Lower leg skin (tissue), 4 donors: ENCODE data around the gene CEP131. TPM values are rescaled to one million over a fixed set of nuclear protein-coding genes. Genes with fewer than 3 reads are reported as not detected.

ENCODE experiments used
- DNase-seq, 2 donors: peaks; one replicate each; pipeline ENCODE4 v3.0.0-alpha.2; 2019; ENCODE audit warnings: low spot score in 2 of 2
- H3K4me3 ChIP-seq: fragments of 200-600 bp; sonication (generic); 2 replicates; pipeline ENCODE4 v1.5.1; 2017; ENCODE audit warnings: mild to moderate bottlenecking, low read depth; ENCODE audit not compliant: poor library complexity, severe bottlenecking
- POLR2A ChIP-seq, 2 donors: fragments of 450-650 bp; IDR thresholded peaks; one replicate each; pipeline ENCODE4 v1.6.1; 2016 to 2017; ENCODE audit warnings: antibody characterized with exemption in 2 of 2, mild to moderate bottlenecking in 1 of 2, moderate library complexity in 1 of 2
- WGBS, 2 donors: methylation state at CpG; one replicate each; pipeline ENCODE4 v1.1.5; 2018; 5-methylcytosine and 5-hydroxymethylcytosine counted together
- intact Hi-C: fragments of 100-400 bp; cut with DNase I; formaldehyde crosslinking; loops from one replicate; pipeline ENCODE4 v1.15.0; 2023; ENCODE audit warnings: low total_unique reads
- total RNA-seq, 4 donors: library from RNA; depleted of rRNA; stranded (reverse); fragments of >200 nt; gene quantifications; one replicate each; pipeline ENCODE4 v1.1.0, GENCODE V29; 2016
- TF ChIP-seq, protein P1 (sequence below), 3 donors: fragments of 450-650 bp; IDR thresholded peaks; one replicate each; pipeline ENCODE4 v1.5.1; 2016; ENCODE audit warnings: antibody characterized with exemption in 3 of 3, mild to moderate bottlenecking in 3 of 3, moderate library complexity in 2 of 3

Gene CEP131
- total RNA-seq, 4 donors from 2014 or later = 4.3 to 12.9 (median 8.4) TPM

- intact Hi-C loops = loop anchor here (10.0 kb wide), 1 partner anchor 211 kb away; no protein-coding TSS in a partner anchor
- DNase-seq = no peak
- WGBS, 2 donors = 91% methylated on average over 28 to 29 of the region's 32 CpGs
- H3K4me3 ChIP-seq = no peak overlapping the region
- TF ChIP-seq, protein P1, sequence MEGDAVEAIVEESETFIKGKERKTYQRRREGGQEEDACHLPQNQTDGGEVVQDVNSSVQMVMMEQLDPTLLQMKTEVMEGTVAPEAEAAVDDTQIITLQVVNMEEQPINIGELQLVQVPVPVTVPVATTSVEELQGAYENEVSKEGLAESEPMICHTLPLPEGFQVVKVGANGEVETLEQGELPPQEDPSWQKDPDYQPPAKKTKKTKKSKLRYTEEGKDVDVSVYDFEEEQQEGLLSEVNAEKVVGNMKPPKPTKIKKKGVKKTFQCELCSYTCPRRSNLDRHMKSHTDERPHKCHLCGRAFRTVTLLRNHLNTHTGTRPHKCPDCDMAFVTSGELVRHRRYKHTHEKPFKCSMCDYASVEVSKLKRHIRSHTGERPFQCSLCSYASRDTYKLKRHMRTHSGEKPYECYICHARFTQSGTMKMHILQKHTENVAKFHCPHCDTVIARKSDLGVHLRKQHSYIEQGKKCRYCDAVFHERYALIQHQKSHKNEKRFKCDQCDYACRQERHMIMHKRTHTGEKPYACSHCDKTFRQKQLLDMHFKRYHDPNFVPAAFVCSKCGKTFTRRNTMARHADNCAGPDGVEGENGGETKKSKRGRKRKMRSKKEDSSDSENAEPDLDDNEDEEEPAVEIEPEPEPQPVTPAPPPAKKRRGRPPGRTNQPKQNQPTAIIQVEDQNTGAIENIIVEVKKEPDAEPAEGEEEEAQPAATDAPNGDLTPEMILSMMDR (IDR thresholded peaks at IDR 0.05) = no peak
- no peak for TF ChIP-seq POLR2A (IDR thresholded peaks at IDR 0.05)
Observed at GRCh38 chr17:81235822-81236740, 13.3 kb upstream of the CEP131 start.

DNA sequence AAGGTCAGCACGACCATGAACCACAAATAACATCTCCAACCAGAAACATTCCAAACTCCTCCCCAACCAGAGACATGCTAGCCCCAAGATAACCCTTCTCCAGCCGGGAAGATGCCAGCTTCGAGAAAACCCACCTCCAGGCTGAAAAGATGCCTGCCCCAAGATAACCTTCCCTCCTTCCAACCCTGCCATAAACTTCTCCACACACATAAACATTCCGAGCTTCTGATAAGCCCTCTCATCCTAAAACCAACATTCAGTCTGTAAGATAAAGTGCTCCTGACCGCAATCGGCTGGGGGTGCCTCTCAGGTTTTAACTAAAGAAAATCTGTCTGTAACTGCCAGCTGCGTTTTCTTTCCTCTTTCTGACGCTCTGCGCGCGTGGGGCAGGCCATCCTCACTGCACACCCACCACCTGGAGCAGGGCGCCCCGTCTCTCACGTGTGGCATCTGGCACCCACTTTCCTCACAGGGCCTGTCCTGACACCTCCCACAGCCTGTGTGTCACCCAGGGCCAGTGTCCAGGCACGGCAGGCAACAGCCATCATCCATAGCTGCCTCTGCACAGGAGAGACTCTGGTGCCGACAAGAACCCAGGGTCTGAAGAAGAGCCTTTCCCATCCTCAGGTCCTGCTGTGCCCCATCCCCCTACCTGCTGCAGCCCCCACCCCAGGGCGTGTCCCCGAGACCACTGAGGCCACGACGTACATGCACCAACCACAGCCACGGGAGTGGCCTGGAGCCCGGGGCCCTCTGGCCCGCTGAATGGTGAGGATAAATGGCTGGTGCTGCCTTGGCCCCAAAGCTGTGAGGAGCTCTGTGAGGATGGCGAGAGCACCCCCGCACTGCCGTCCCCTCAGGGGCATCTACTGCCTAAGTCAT is 12.4 kb upstream of the CEP131 start:
- intact Hi-C loops = loop anchor here (10.0 kb wide), 1 partner anchor 210 kb away; no protein-coding TSS in a partner anchor
- no peak overlapping the region for H3K4me3 ChIP-seq
- TF ChIP-seq, protein P1 (IDR thresholded peaks at IDR 0.05) = no peak
- no peak for TF ChIP-seq POLR2A (IDR thresholded peaks at IDR 0.05)
- DNase-seq = no peak
- WGBS, 2 donors = 82 to 88% methylated on average over 18 to 24 of the region's 26 CpGs

- 91 to 97% methylated on average over 13 of the region's 13 CpGs for WGBS, 2 donors
- no peak overlapping the region for H3K4me3 ChIP-seq
- TF ChIP-seq POLR2A (IDR thresholded peaks at IDR 0.05) = no peak
- TF ChIP-seq, protein P1 (IDR thresholded peaks at IDR 0.05) = no peak
- intact Hi-C loops = loop anchor here (10.0 kb wide), 1 partner anchor 210 kb away; no protein-coding TSS in a partner anchor
- no peak for DNase-seq
Observed at GRCh38 chr17:81234506-81234855, 11.7 kb upstream of the CEP131 start.

DNA sequence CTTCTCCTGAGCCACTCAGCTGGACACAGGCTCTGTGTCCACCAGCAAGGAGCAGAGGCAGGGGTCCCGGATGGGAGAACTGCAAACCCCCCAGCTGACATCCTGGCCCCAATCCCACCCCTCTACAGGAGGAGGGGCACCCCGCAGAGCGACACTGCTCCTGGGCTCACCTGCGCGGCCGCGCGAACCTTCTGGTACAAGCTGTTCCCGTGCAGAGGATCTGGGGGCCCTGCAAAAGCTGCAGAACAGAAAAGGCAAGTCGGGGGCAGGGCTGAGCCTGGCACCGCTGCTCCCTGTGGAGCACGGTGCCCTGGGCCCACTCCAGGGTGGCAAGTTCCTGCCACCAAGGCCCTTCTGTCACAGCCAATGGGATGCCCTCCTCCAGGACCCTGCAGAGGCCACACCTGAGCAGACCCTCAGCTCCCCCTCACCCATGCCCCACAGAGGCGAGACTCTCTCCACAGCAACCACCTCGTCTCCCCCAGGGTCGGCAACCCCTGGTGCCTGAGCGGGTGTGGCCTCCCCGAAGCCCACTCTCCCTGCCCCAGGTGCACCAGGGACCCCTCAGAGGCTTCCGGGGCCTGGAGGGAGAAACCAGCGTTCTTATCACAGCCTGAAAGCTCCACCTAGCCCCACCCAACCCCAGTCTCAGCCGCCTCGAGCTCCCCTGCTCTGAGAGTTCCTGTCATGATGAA is 11.2 kb upstream of the CEP131 start:
- intact Hi-C loops = loop anchor here (10.0 kb wide), 1 partner anchor 209 kb away; no protein-coding TSS in a partner anchor
- WGBS, 2 donors = 89% methylated on average over 20 to 21 of the region's 21 CpGs
- no peak for DNase-seq
- no peak overlapping the region for H3K4me3 ChIP-seq
- TF ChIP-seq, protein P1 (IDR thresholded peaks at IDR 0.05) = no peak

DNA sequence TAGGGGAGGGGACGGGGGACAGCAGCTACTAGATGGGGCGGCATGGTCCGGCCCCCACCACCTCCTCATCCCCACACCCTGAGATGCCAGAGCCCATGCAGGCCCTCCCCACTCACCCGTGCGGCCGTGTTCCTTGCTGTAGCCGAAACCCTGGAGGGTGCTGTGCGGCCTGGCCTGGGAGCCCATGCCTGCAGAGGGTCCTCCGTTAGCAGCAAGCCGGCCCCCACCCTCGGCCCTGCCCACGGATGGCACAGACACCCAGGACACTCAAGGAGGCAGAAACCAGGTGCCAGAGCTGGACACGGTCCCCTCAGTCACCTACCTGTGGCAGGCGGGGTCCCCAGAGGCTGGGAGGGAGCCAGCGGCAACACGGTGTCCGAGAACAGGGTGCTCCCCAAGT is 10.6 kb upstream of the CEP131 start:
- intact Hi-C loops = loop anchor here (10.0 kb wide), 1 partner anchor 209 kb away; no protein-coding TSS in a partner anchor
- 89 to 90% methylated on average over 16 to 17 of the region's 17 CpGs for WGBS, 2 donors
- DNase-seq = no peak
- no peak overlapping the region for H3K4me3 ChIP-seq
- TF ChIP-seq, protein P1 (IDR thresholded peaks at IDR 0.05) = no peak
- TF ChIP-seq POLR2A (IDR thresholded peaks at IDR 0.05) = no peak
